IMR-90 (cell line): ENCODE measurements around the gene TMEM204. TPM values are rescaled to one million over a fixed set of nuclear protein-coding genes. Genes with fewer than 3 reads are reported as not detected.

Experiments
- ATAC-seq: fragments of 200-7000 bp; cut with Tn5 transposase; 2 replicates; pipeline ENCODE4 v1.9.1; 2020; ENCODE audit warnings: low read depth, mild to moderate bottlenecking, moderate library complexity
- BruUV-seq: library from RNA; stranded (reverse); fragments of 400-500 nt; replicated peaks from 2 replicates; lab custom pipeline; 2021; lab: Mats Ljungman, UMichigan
- CTCF ChIA-PET: fragments of 300-600 bp; formaldehyde crosslinking; extraction: SDS; loops from one replicate; lab custom pipeline; 2021; ENCODE audit warnings: antibody characterized with exemption; lab: Yijun Ruan, JAX
- POLR2A ChIA-PET: fragments of 300-600 bp; sonication (Branson Sonifier 250); formaldehyde crosslinking; loops from one replicate; lab custom pipeline; 2022; ENCODE audit warnings: antibody characterized with exemption; ENCODE audit not compliant: unreplicated experiment; lab: Charles Lee
- DNase-seq: peaks from one replicate; pipeline ENCODE4 v3.0.0; 2013
- H2AFZ ChIP-seq: replicated peaks from 2 replicates; pipeline ENCODE3; 2013; ENCODE audit warnings: low read length, mild to moderate bottlenecking; ENCODE audit not compliant: poor library complexity
- H2AK5ac ChIP-seq: 2 replicates; pipeline ENCODE4 v1.6.1; 2013; ENCODE audit warnings: low read depth, low read length, inconsistent platforms
- H2AK9ac ChIP-seq: replicated peaks from 2 replicates; pipeline ENCODE3; 2013; ENCODE audit warnings: mild to moderate bottlenecking, low read depth, low read length, moderate library complexity; ENCODE audit not compliant: poor library complexity
- H2BK120ac ChIP-seq: 2 replicates; pipeline ENCODE4 v1.6.1; 2013; ENCODE audit warnings: low read depth, low read length, inconsistent platforms
- H2BK15ac ChIP-seq: 3 replicates; pipeline ENCODE4 v1.6.1; 2013; ENCODE audit warnings: low read depth, low read length, inconsistent platforms
- H2BK20ac ChIP-seq: 2 replicates; pipeline ENCODE4 v1.6.1; 2013; ENCODE audit warnings: low read depth, mild to moderate bottlenecking, inconsistent platforms, low read length, moderate library complexity
- H2BK5ac ChIP-seq: 2 replicates; pipeline ENCODE4 v1.6.1; 2013; ENCODE audit warnings: mild to moderate bottlenecking, low read depth, low read length, inconsistent platforms; ENCODE audit not compliant: poor library complexity, severe bottlenecking
- H3K14ac ChIP-seq: replicated peaks from 2 replicates; pipeline ENCODE4 v1.6.1; 2013; ENCODE audit warnings: low read depth, low read length, inconsistent platforms
- H3K18ac ChIP-seq: 2 replicates; pipeline ENCODE4 v1.6.1; 2013; ENCODE audit warnings: low read depth, low read length, control low read depth
- H3K23ac ChIP-seq: 2 replicates; pipeline ENCODE4 v1.6.1; 2013; ENCODE audit warnings: low read depth, low read length, inconsistent platforms
- H3K27ac ChIP-seq: 2 replicates; pipeline ENCODE4 v1.5.1; 2013; ENCODE audit warnings: mild to moderate bottlenecking, control low read depth, low read length; ENCODE audit not compliant: insufficient read depth
- H3K27me3 ChIP-seq: 2 replicates; pipeline ENCODE4 v1.6.1; 2013; ENCODE audit warnings: low read length; ENCODE audit not compliant: control insufficient read depth, insufficient read depth
- H3K36me3 ChIP-seq: 2 replicates; pipeline ENCODE4 v1.6.1; 2013; ENCODE audit warnings: low read length, mixed read lengths; ENCODE audit not compliant: control insufficient read depth, insufficient read depth
- H3K4ac ChIP-seq: 2 replicates; pipeline ENCODE4 v1.6.1; 2013; ENCODE audit warnings: low read depth, low read length, inconsistent platforms
- H3K4me1 ChIP-seq: 2 replicates; pipeline ENCODE4 v1.6.1; 2013; ENCODE audit warnings: low read length, mixed read lengths; ENCODE audit not compliant: control insufficient read depth, insufficient read depth
- H3K4me2 ChIP-seq: 2 replicates; pipeline ENCODE4 v1.6.1; 2013; ENCODE audit warnings: low read depth, mild to moderate bottlenecking, control low read depth, low read length, moderate library complexity
- H3K4me3 ChIP-seq: 2 replicates; pipeline ENCODE4 v1.5.1; 2013; ENCODE audit warnings: low read depth, mild to moderate bottlenecking, control low read depth, low read length, moderate library complexity; ENCODE audit not compliant: insufficient read depth
- H3K56ac ChIP-seq: 2 replicates; pipeline ENCODE4 v1.6.1; 2013; ENCODE audit warnings: low read length, inconsistent platforms; ENCODE audit not compliant: insufficient read depth; ENCODE audit errors: extremely low read depth
- H3K79me1 ChIP-seq, 2 experiments: 2 replicates each; pipeline ENCODE4 v1.6.1; 2013; ENCODE audit warnings: low read length in 2 of 2, inconsistent platforms in 1 of 2, low read depth in 1 of 2
- H3K9ac ChIP-seq: 2 replicates; pipeline ENCODE4 v1.6.1; 2013; ENCODE audit warnings: low read depth, low read length, control low read depth
- H3K9me1 ChIP-seq: 2 replicates; pipeline ENCODE4 v1.6.1; 2013; ENCODE audit warnings: low read length, inconsistent platforms; ENCODE audit not compliant: insufficient read depth
- H3K9me3 ChIP-seq: 2 replicates; pipeline ENCODE4 v1.6.1; 2013; ENCODE audit warnings: low read length; ENCODE audit not compliant: control insufficient read depth, insufficient read depth
- H4K20me1 ChIP-seq: 2 replicates; pipeline ENCODE4 v1.6.1; 2013; ENCODE audit warnings: low read length, inconsistent platforms; ENCODE audit not compliant: insufficient read depth
- H4K5ac ChIP-seq: 2 replicates; pipeline ENCODE4 v1.6.1; 2013; ENCODE audit warnings: mild to moderate bottlenecking, low read depth, low read length, control low read depth
- H4K8ac ChIP-seq, 2 experiments: 2 replicates each; pipeline ENCODE4 v1.6.1; 2013; ENCODE audit warnings: low read depth in 2 of 2, low read length in 2 of 2, control low read depth in 1 of 2, inconsistent platforms in 1 of 2
- H4K91ac ChIP-seq: 2 replicates; pipeline ENCODE4 v1.6.1; 2013; ENCODE audit warnings: low read depth, low read length, inconsistent platforms; ENCODE audit not compliant: insufficient read depth
- BHLHE40 ChIP-seq: fragments of 150-350 bp; IDR thresholded peaks from 2 replicates; pipeline ENCODE4 v1.6.1; 2016; ENCODE audit warnings: mild to moderate bottlenecking, low read depth, low read length
- CEBPB ChIP-seq: IDR thresholded peaks from 2 replicates; pipeline ENCODE4 v1.6.1; 2012; ENCODE audit warnings: low read depth, low read length, improper control_type of control experiment
- CHD1 ChIP-seq: IDR thresholded peaks from 2 replicates; pipeline ENCODE4 v1.6.1; 2012; ENCODE audit warnings: low read depth, low read length, improper control_type of control experiment
- CTCF ChIP-seq: conservative IDR thresholded peaks from 2 replicates; pipeline ENCODE4 v1.5.1; 2012; ENCODE audit warnings: mild to moderate bottlenecking, low read depth, low read length, improper control_type of control experiment
- ELK1 ChIP-seq: fragments of 150-350 bp; IDR thresholded peaks from 2 replicates; pipeline ENCODE4 v1.6.1; 2016; ENCODE audit warnings: low read depth, mild to moderate bottlenecking, low read length, moderate library complexity, borderline replicate concordance
- FOS ChIP-seq: fragments of 150-350 bp; IDR thresholded peaks from 2 replicates; pipeline ENCODE4 v1.6.1; 2016; ENCODE audit warnings: low read depth, low read length
- MAFK ChIP-seq: IDR thresholded peaks from 2 replicates; pipeline ENCODE4 v1.6.1; 2012; ENCODE audit warnings: low read depth, low read length, improper control_type of control experiment
- MAZ ChIP-seq: IDR thresholded peaks from 2 replicates; pipeline ENCODE4 v1.6.1; 2012; ENCODE audit warnings: low read depth, mild to moderate bottlenecking, low read length, improper control_type of control experiment, moderate library complexity, borderline replicate concordance
- MXI1 ChIP-seq: IDR thresholded peaks from 2 replicates; pipeline ENCODE4 v1.6.1; 2012; ENCODE audit warnings: low read depth, mild to moderate bottlenecking, low read length, moderate library complexity, borderline replicate concordance
- NFE2L2 ChIP-seq: fragments of 150-350 bp; IDR thresholded peaks from 2 replicates; pipeline ENCODE4 v1.6.1; 2016; ENCODE audit warnings: low read depth, mild to moderate bottlenecking, low read length
- POLR2A ChIP-seq: IDR thresholded peaks from 2 replicates; pipeline ENCODE4 v1.6.1; 2012; ENCODE audit warnings: mild to moderate bottlenecking, low read depth, low read length
- RAD21 ChIP-seq: IDR thresholded peaks from 2 replicates; pipeline ENCODE4 v1.6.1; 2012; ENCODE audit warnings: low read length, improper control_type of control experiment
- RCOR1 ChIP-seq: IDR thresholded peaks from 2 replicates; pipeline ENCODE4 v1.6.1; 2012; ENCODE audit warnings: mild to moderate bottlenecking, low read length, improper control_type of control experiment; ENCODE audit not compliant: insufficient replicate concordance
- RFX5 ChIP-seq: IDR thresholded peaks from 2 replicates; pipeline ENCODE4 v1.8.0; 2012; ENCODE audit warnings: low read depth, mild to moderate bottlenecking, low read length, moderate library complexity
- SMC3 ChIP-seq: fragments of 150-350 bp; IDR thresholded peaks from 2 replicates; pipeline ENCODE4 v1.6.1; 2016; ENCODE audit warnings: low read depth, mild to moderate bottlenecking, antibody characterized with exemption, low read length, moderate library complexity
- USF2 ChIP-seq: fragments of 150-350 bp; IDR thresholded peaks from 2 replicates; pipeline ENCODE4 v1.6.1; 2017; ENCODE audit warnings: mild to moderate bottlenecking, antibody characterized with exemption, low read length, low read depth
- WGBS, 2 experiments: methylation state at CpG; one replicate each; pipeline versions ENCODE4 v1.1.5 to v1.1.7; 2013; ENCODE audit warnings: missing lambda C conversion rate in 2 of 2; ENCODE audit not compliant: insufficient read length in 1 of 2; ENCODE audit errors: extremely low coverage in 2 of 2; 5-methylcytosine and 5-hydroxymethylcytosine counted together
- dilution Hi-C: fragments of 300-500 bp; cut with HindIII; formaldehyde crosslinking; loops from one replicate; pipeline ENCODE4 v1.14.3; 2018; ENCODE audit warnings: low sequenced_read_pairs; ENCODE audit not compliant: unreplicated experiment
- in situ Hi-C: fragments of 300-500 bp; cut with MboI; formaldehyde crosslinking; loops from 3 replicates; pipeline ENCODE4 v1.14.3; 2019; ENCODE audit warnings: low sequenced_read_pairs, inconsistent platforms, mixed read lengths
- intact Hi-C: fragments of 100-400 bp; cut with micrococcal nuclease; formaldehyde crosslinking; loops from 2 replicates; pipeline ENCODE4 v1.10.0; 2022
- polyA plus RNA-seq, 3 experiments: library from polyadenylated mRNA; depleted of rRNA; stranded (reverse); fragments of >200 nt; gene quantifications; 2 replicates each; pipeline ENCODE4 v1.2.3, GENCODE V29; 2012; ENCODE audit warnings: low replicate concordance in 1 of 3
- total RNA-seq: library from RNA; depleted of rRNA; stranded (reverse); fragments of >200 nt; gene quantifications from 2 replicates; pipeline ENCODE4 v1.2.3, GENCODE V29; 2012

The TMEM204 gene
- total and polyA plus RNA-seq, 2 of the 4 experiments (the other 2 are of a cell fraction) = 7.0 to 12.3 TPM

GRCh38 chr16:1552129-1552528, 18.7 kb downstream of the TMEM204 start:
- Histone ChIP-seq H2BK20ac (no peak overlapping the region), H2AK9ac (no peak overlapping the region), H3K4me2 (no peak overlapping the region), H3K4ac (no peak overlapping the region), H3K36me3 (peaks cover 26% of the 10 kb centered on the region), H4K8ac (no peak overlapping the region), H3K27me3 (no peaks in the 10 kb centered on the region), H3K79me1 (peaks cover 2 to 13% of the 10 kb centered on the region in 2 experiments; a peak in 3 of 4 replicates), H3K9me3 (no peaks in the 10 kb centered on the region), H2BK15ac (no peak overlapping the region), H2AK5ac (no peak overlapping the region), H4K20me1 (no peaks in the 10 kb centered on the region), H3K23ac (no peak overlapping the region), H2BK5ac (no peak overlapping the region), H3K14ac (no peak overlapping the region), H3K56ac (no peak overlapping the region), H2AFZ (no peak overlapping the region), H3K4me1 (no peaks in the 10 kb centered on the region), H3K18ac (no peak overlapping the region), H4K91ac (no peak overlapping the region), H3K27ac (no peak overlapping the region), H3K4me3 (no peak overlapping the region), H2BK120ac (no peak overlapping the region), H3K9ac (no peak overlapping the region), H4K5ac (no peak overlapping the region), H3K9me1 (no peaks in the 10 kb centered on the region)
- no peak for DNase-seq
- ATAC-seq = no peak
- POLR2A ChIA-PET = no interaction called here
- CTCF ChIA-PET = no interaction called here
- intact Hi-C loops = no loop called here
- BruUV-seq = no TSS peak
- in situ Hi-C loops = no loop called here
- no peak for TF ChIP-seq FOS
- no peak for TF ChIP-seq NFE2L2
- no peak for TF ChIP-seq RAD21
- TF ChIP-seq BHLHE40 = no peak
- no peak for TF ChIP-seq RCOR1
- no peak for TF ChIP-seq ELK1
- TF ChIP-seq CHD1 = no peak
- TF ChIP-seq MAZ = no peak
- no peak for TF ChIP-seq CEBPB
- no peak for TF ChIP-seq POLR2A
- no peak for TF ChIP-seq MXI1
- no peak for TF ChIP-seq USF2
- TF ChIP-seq RFX5 = no peak
- no peak for TF ChIP-seq CTCF
- no peak for TF ChIP-seq MAFK
- no peak for TF ChIP-seq SMC3
- dilution Hi-C loops = no loop called here
- WGBS, 2 experiments = 85% methylated on average over 5 of the region's 15 CpGs; no CpG with 5 or more reads in 1 of the 2 experiments
